HG03175 (cell line): ENCODE measurements around the gene MMD.
"Not testable (repeated sequence)": the region's sequence is repeated elsewhere in the genome, so short reads cannot be mapped to it uniquely, and the experiment has no call there.

Experiments
- ATAC-seq: cut with Tn5 transposase; IDR thresholded peaks from one replicate; pipeline ENCODE4 v1.9.1; 2021; ENCODE audit warnings: mild to moderate bottlenecking, moderate library complexity; ENCODE audit not compliant: unreplicated experiment

The MMD gene

GRCh38 chr17:55398689-55399088 lies 22.9 kb downstream of the MMD start:
- no peak for ATAC-seq

- no peak for ATAC-seq
These were observed 25.7 kb downstream of the MMD start for GRCh38 chr17:55395803-55396505.

- ATAC-seq, result no peak
These were observed 27.1 kb downstream of the MMD start for GRCh38 chr17:55394357-55395021.

- no peak for ATAC-seq
These were observed 29.7 kb downstream of the MMD start for GRCh38 chr17:55391764-55392467.

GRCh38 chr17:55391244-55391757 lies 30.3 kb downstream of the MMD start:
- no peak for ATAC-seq

GRCh38 chr17:55390364-55390977 lies 31.2 kb downstream of the MMD start:
- ATAC-seq, result no peak

- ATAC-seq, result not testable (repeated sequence)
These were observed 31.9 kb downstream of the MMD start for GRCh38 chr17:55389715-55390114.

GRCh38 chr17:55388842-55389241 lies 32.8 kb downstream of the MMD start:
- no peak for ATAC-seq

- no peak for ATAC-seq
These were observed 34.8 kb downstream of the MMD start for GRCh38 chr17:55386796-55387332.

GRCh38 chr17:55384643-55385232 lies 36.9 kb downstream of the MMD start:
- no peak for ATAC-seq

GRCh38 chr17:55383771-55384642 lies 37.6 kb downstream of the MMD start:
- ATAC-seq, result no peak

- ATAC-seq, result no peak
These were observed 40.4 kb downstream of the MMD start for GRCh38 chr17:55381017-55381770.

- ATAC-seq, result no peak
These were observed 43.9 kb downstream of the MMD start for GRCh38 chr17:55377671-55378275.

GRCh38 chr17:55368706-55369105 lies 52.9 kb downstream of the MMD start:
- ATAC-seq, result no peak

- no peak for ATAC-seq
These were observed 55.6 kb downstream of the MMD start for GRCh38 chr17:55366020-55366481.

GRCh38 chr17:55363033-55363432 lies 58.6 kb downstream of the MMD start:
- no peak for ATAC-seq

GRCh38 chr17:55360971-55361370 lies 60.7 kb downstream of the MMD start:
- no peak for ATAC-seq
